ENCODE data around the gene RHEBL1. TPM values are rescaled to one million over a fixed set of nuclear protein-coding genes. Genes with fewer than 3 reads are reported as not detected.
A peak's percentile ranks its signal among the peaks of the same experiment; 100 is the strongest.

The RHEBL1 gene
- total RNA-seq, 1 experiment from 2014 or later: 2.9 TPM

- Histone ChIP-seq H3K4me1 (replicated peaks; ENCODE audit: insufficient read depth) (no peaks in the 10 kb centered on the region), H3K27me3 (ENCODE audit: insufficient read depth, low read depth) (no peaks in the 10 kb centered on the region), H3K9me3 (ENCODE audit: insufficient read depth, low read depth) (no peaks in the 10 kb centered on the region), H3K4me2 (no peak overlapping the region), H3K36me3 (ENCODE audit: low read depth) (peaks cover 35% of the 10 kb centered on the region), H3K27ac (no peak overlapping the region), H4K20me1 (ENCODE audit: insufficient read depth) (no peaks in the 10 kb centered on the region), H3K79me2 (ENCODE audit: low read depth) (no peaks in the 10 kb centered on the region), H3F3A (ENCODE audit: insufficient read depth, low read depth) (no peaks in the 10 kb centered on the region), H2AFZ (no peak overlapping the region), H3K4me3 (no peak overlapping the region), H3K9me2 (ENCODE audit: insufficient read depth) (no peaks in the 10 kb centered on the region)
- no TSS peak for BruUV-seq (replicated peaks)
- intact Hi-C loops (cut with micrococcal nuclease; ENCODE audit: unreplicated experiment): no loop called here
- TF ChIP-seq EZH2 (IDR thresholded peaks at IDR 0.05; ENCODE audit: low read depth) (no peak), CTCF (conservative IDR thresholded peaks at IDR 0.05) (no peak)
- ChIA-PET CTCF (no interaction called here), POLR2A (ENCODE audit: unreplicated experiment) (no interaction called here)
- DNase-seq: no peak
Observed at GRCh38 chr12:49044660-49045059, 25.1 kb downstream of the RHEBL1 start.

- Histone ChIP-seq H3K36me3 (ENCODE audit: low read depth) (peaks cover 30% of the 10 kb centered on the region), H3K4me3 (no peak overlapping the region), H3K9me3 (ENCODE audit: insufficient read depth, low read depth) (no peaks in the 10 kb centered on the region), H3F3A (ENCODE audit: insufficient read depth, low read depth) (no peaks in the 10 kb centered on the region), H3K27me3 (ENCODE audit: insufficient read depth, low read depth) (no peaks in the 10 kb centered on the region), H3K9me2 (ENCODE audit: insufficient read depth) (no peaks in the 10 kb centered on the region), H3K4me2 (no peak overlapping the region), H3K79me2 (ENCODE audit: low read depth) (no peaks in the 10 kb centered on the region), H3K27ac (no peak overlapping the region), H2AFZ (no peak overlapping the region), H3K4me1 (replicated peaks; ENCODE audit: insufficient read depth) (no peaks in the 10 kb centered on the region), H4K20me1 (ENCODE audit: insufficient read depth) (no peaks in the 10 kb centered on the region)
- BruUV-seq (replicated peaks): no TSS peak
- ChIA-PET POLR2A (ENCODE audit: unreplicated experiment) (no interaction called here), CTCF (interaction anchor here (0.9 to 1.0 kb wide), 3 partner anchors 26 to 47 kb away, joined by 3 to 8 read pairs (median 5); partner anchors contain the start of gene RHEBL1)
- intact Hi-C loops (cut with micrococcal nuclease; ENCODE audit: unreplicated experiment): no loop called here
- DNase-seq: peak; percentile 34 to 39
- TF ChIP-seq CTCF (conservative IDR thresholded peaks at IDR 0.05) (peak; percentile 69), EZH2 (IDR thresholded peaks at IDR 0.05; ENCODE audit: low read depth) (no peak)
Observed at GRCh38 chr12:49043856-49044258, 25.9 kb downstream of the RHEBL1 start.

GRCh38 chr12:49043241-49043640, 26.5 kb downstream of the RHEBL1 start:
- no peaks in the 10 kb centered on the region for H3K4me1 ChIP-seq (replicated peaks; ENCODE audit: insufficient read depth)
- no peaks in the 10 kb centered on the region; the same call in 1 of the 2 replicates for H4K20me1 ChIP-seq (ENCODE audit: insufficient read depth)
- H3K27me3 ChIP-seq (ENCODE audit: insufficient read depth, low read depth): no peaks in the 10 kb centered on the region
- POLR2A ChIA-PET (ENCODE audit: unreplicated experiment): no interaction called here
- no peak overlapping the region for H3K4me2 ChIP-seq
- H3K9me3 ChIP-seq (ENCODE audit: insufficient read depth, low read depth): no peaks in the 10 kb centered on the region
- H3F3A ChIP-seq (ENCODE audit: insufficient read depth, low read depth): no peaks in the 10 kb centered on the region
- TF ChIP-seq EZH2 (IDR thresholded peaks at IDR 0.05; ENCODE audit: low read depth): no peak
- TF ChIP-seq CTCF (conservative IDR thresholded peaks at IDR 0.05): no peak
- CTCF ChIA-PET: interaction anchor here (0.6 to 1.0 kb wide), 4 partner anchors 25 to 64 kb away, joined by 3 to 8 read pairs (median 4); partner anchors contain the start of gene RHEBL1
- H3K9me2 ChIP-seq (ENCODE audit: insufficient read depth): no peaks in the 10 kb centered on the region
- no peaks in the 10 kb centered on the region for H3K79me2 ChIP-seq (ENCODE audit: low read depth)
- peaks cover 24% of the 10 kb centered on the region for H3K36me3 ChIP-seq (ENCODE audit: low read depth)
- no peak overlapping the region for H3K4me3 ChIP-seq
- intact Hi-C loops (cut with micrococcal nuclease; ENCODE audit: unreplicated experiment): no loop called here
- BruUV-seq (replicated peaks): no TSS peak
- no peak overlapping the region for H3K27ac ChIP-seq
- DNase-seq: no peak
- no peak overlapping the region for H2AFZ ChIP-seq
